Fibroblast of villous mesenchyme (primary cell): Measurements from ENCODE around the gene ISG15. TPM values are rescaled to one million over a fixed set of nuclear protein-coding genes. Genes with fewer than 3 reads are reported as not detected.
"Not testable (repeated sequence)": the region's sequence is repeated elsewhere in the genome, so short reads cannot be mapped to it uniquely, and the experiment has no call there.

Experiments used
- DNase-seq: peaks from one replicate; pipeline ENCODE4 v3.0.0-alpha.2; 2010; ENCODE audit warnings: low read depth
- H3K4me3 ChIP-seq: 2 replicates; pipeline ENCODE4 v1.5.1; 2011; ENCODE audit warnings: low read depth, mild to moderate bottlenecking, low read length
- total RNA-seq: library from RNA; depleted of rRNA; stranded (reverse); fragments of >200 nt; gene quantifications from 2 replicates; pipeline ENCODE4 v1.2.3, GENCODE V29; 2012
- TF ChIP-seq, protein P1 (sequence below): IDR thresholded peaks from 2 replicates; pipeline ENCODE4 v1.5.1; 2012; ENCODE audit warnings: low read depth, mild to moderate bottlenecking, low read length; ENCODE audit not compliant: insufficient read depth

ISG15 gene
- total RNA-seq, 1 donor: 137 TPM

DNA sequence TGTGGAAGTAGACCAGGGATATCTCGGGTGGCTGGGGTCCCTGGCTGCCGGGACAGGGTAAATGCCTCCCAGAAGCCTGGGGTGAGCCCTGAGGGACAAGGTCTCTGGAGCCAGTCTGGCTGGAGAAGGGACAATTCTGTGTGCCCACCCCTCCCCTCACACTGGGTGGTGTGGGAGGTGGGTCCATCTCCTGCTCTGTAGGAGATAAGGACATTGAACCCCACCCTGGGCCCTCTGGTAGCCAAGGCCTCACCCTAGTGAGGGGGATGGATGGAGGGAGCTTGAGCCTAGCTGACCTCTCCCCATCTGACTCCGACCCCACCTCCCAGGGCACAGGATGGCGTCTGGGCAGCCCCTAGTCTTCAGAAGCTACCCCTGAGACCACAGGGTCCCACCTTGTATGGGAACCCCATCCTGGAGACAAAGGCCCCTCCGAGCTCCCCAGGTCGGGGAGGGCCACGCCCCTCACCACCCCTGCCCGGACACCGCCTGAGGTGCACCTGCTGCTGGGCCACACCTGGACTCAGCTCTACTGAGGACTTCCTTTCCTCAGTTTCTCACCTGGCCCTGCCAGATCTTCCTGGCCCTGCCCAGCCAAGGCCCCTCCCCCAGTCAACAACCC is 11.0 kb downstream of the ISG15 start:
- TF ChIP-seq, protein P1, sequence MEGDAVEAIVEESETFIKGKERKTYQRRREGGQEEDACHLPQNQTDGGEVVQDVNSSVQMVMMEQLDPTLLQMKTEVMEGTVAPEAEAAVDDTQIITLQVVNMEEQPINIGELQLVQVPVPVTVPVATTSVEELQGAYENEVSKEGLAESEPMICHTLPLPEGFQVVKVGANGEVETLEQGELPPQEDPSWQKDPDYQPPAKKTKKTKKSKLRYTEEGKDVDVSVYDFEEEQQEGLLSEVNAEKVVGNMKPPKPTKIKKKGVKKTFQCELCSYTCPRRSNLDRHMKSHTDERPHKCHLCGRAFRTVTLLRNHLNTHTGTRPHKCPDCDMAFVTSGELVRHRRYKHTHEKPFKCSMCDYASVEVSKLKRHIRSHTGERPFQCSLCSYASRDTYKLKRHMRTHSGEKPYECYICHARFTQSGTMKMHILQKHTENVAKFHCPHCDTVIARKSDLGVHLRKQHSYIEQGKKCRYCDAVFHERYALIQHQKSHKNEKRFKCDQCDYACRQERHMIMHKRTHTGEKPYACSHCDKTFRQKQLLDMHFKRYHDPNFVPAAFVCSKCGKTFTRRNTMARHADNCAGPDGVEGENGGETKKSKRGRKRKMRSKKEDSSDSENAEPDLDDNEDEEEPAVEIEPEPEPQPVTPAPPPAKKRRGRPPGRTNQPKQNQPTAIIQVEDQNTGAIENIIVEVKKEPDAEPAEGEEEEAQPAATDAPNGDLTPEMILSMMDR: no peak
- no peak overlapping the region for H3K4me3 ChIP-seq
- no peak for DNase-seq

DNA sequence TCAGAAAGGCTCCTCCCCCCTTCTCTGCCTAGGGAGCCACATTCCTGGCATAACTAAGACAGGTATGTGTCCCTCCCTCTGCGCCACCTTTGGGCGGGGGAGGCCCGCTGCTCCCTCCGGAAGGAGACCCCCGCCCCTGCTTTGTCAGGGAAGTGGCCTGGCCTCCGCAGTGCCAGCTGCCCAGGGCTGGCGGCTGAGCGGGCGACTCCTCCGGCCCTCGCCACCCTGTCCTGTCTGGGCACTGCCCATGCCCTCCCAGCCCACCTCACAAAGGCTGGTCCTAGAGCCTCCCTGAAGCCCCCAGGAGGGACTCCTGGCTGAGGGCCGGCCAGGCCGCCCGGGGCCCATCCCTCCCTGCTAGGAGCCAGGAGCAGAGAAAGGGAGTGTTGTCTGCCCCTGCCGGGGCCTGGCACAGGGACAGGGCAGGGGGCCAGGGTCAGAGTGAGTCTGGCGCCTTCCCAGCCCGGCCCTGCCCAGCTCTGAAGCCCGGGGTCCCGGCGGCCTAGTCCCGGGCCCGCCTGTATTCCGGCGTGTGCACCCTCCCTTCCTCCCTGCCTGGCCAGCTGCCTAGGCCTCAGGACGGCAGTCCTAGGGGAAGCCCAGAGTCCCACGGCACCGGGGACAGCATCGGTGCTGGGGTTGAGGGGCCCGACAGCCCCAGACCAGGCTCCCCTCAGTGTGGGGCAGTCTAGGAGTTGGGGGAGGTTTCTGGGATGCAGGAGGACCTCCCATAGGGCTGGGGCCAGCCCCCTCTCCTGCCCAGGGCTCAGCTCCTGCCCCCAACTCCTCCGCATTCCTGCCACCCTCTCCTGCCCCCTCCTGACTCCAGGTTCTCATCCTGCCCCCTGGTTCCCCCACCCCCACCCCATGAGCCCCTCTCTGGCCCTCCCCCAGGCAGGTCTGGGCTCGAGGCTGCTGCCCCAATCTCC is 11.7 kb downstream of the ISG15 start:
- no peak overlapping the region for H3K4me3 ChIP-seq
- no peak for DNase-seq
- TF ChIP-seq, protein P1: no peak

- no peak for DNase-seq
- TF ChIP-seq, protein P1: no peak
- no peak overlapping the region for H3K4me3 ChIP-seq
These were observed 12.4 kb downstream of the ISG15 start for GRCh38 chr1:1025730-1026129.

DNA sequence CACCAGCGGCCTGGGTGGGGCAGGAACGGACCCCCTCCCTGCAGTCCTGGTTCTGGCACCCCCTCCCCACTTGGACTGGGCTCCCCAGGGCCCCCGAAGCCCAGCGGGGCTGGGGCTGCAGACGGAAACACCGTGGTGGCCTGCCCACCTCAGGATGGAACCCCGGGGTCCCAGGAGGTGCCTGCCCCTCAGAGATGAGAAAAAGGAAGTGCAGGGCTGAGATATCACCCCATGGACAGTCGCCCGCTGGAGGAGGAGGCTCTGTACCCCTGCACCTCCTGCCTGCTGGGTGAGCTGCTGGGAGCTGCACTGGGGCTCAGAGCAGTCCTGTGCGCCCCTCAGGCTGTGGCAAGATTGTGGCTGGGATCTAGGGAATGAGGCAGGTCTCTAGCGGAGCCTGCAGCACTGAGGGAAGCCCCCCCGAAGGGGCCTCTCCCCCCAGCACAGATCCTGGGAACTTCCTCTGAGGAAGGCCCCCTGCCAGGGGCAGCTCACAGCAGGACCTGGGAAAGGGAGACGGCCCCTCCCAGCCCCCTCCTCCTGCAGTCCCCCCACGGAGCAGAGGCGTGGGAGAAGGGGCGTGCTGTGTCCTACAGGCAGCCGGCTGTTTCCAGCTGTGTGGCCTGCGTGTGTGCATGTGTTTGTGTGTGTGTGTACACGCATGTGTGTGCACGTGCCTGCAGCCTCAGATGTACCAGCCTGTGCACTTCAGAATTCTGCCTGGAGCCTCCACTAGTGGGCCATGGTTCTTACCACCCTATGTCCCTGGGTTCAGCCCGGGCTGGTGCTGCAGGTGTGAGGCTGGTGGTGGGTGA is 13.5 kb downstream of the ISG15 start:
- TF ChIP-seq, protein P1: no peak
- no peak for DNase-seq
- H3K4me3 ChIP-seq: no peak overlapping the region

- H3K4me3 ChIP-seq: no peak overlapping the region
- no peak for DNase-seq
- TF ChIP-seq, protein P1: no peak
These were observed 14.5 kb downstream of the ISG15 start for GRCh38 chr1:1027791-1028190.

GRCh38 chr1:1030867-1031658 is 17.8 kb downstream of the ISG15 start:
- not testable (repeated sequence) for DNase-seq, H3K4me3 ChIP-seq
